Left lung (tissue), 10 donors: ENCODE results near the gene DOK5. TPM values are rescaled to one million over a fixed set of nuclear protein-coding genes. Genes with fewer than 3 reads are reported as not detected.
"Not testable (repeated sequence)": the region's sequence is repeated elsewhere in the genome, so short reads cannot be mapped to it uniquely, and the experiment has no call there.

Experiments used
- ATAC-seq: fragments of 200-7000 bp; cut with Tn5 transposase; one replicate; pipeline ENCODE4 v1.9.1; 2020; ENCODE audit warnings: moderate library complexity
- DNase-seq, 4 donors: peaks; one replicate each; pipeline ENCODE4 v3.0.0-alpha.2; 2013 to 2020
- H3K27ac ChIP-seq, 2 donors: fragments of 200-600 bp; sonication (generic) in 1 of 2; one replicate each; pipeline versions ENCODE4 v1.5.0 to v1.8.0; 2020 to 2021
- H3K27me3 ChIP-seq, 2 donors: fragments of 200-600 bp; sonication (generic) in 1 of 2; one replicate each; pipeline versions ENCODE4 v1.5.0 to v1.8.0; 2020 to 2021
- H3K36me3 ChIP-seq, 2 donors: fragments of 200-600 bp; sonication (generic) in 1 of 2; one replicate each; pipeline versions ENCODE4 v1.5.0 to v1.8.0; 2020 to 2021
- H3K4me1 ChIP-seq, 2 donors: fragments of 200-600 bp; one replicate each; pipeline ENCODE4 v1.8.0; 2021
- H3K4me3 ChIP-seq, 2 donors: fragments of 200-600 bp; sonication (generic) in 1 of 2; one replicate each; pipeline versions ENCODE4 v1.5.0 to v1.8.0; 2020 to 2021; ENCODE audit warnings: mild to moderate bottlenecking in 1 of 2
- H3K9me3 ChIP-seq, 2 donors: fragments of 200-600 bp; sonication (generic) in 1 of 2; one replicate each; pipeline versions ENCODE4 v1.5.0 to v1.8.0; 2020 to 2021
- intact Hi-C, 2 donors: fragments of 100-400 bp; cut with DNase I; formaldehyde crosslinking; loops; one replicate each; pipeline versions ENCODE4 v1.11.2 to v1.14.2; 2022
- polyA plus RNA-seq, 6 donors: library from polyadenylated mRNA; unstranded; fragments of 120-200 nt; gene quantifications; one replicate each; pipeline ENCODE4 v1.2.1, GENCODE V29; 2013; ENCODE audit not compliant: insufficient read length in 6 of 6
- total RNA-seq, 2 donors: library from RNA; stranded (reverse); fragmentation: NEBNext Ultra II Directional; extraction: Animal tissue kit (Norgen Biotek cat#: 25700); gene quantifications; one replicate each; pipeline ENCODE4 v1.2.1, GENCODE V29; 2021
- TF ChIP-seq, protein P1 (sequence below), 2 donors: fragments of 200-600 bp; sonication (generic) in 1 of 2; IDR thresholded peaks; one replicate each; pipeline versions ENCODE4 v1.5.0 to v1.8.0; 2021; ENCODE audit warnings: antibody characterized with exemption in 2 of 2
- donor health status: DM: no; HTN: yes; CAD: no.
- donor health status: DM: no; HTN: no; CAD: no.

The DOK5 gene
- total and polyA plus RNA-seq, 8 donors: 0.92 to 3.6 (median 2.4) TPM

DNA sequence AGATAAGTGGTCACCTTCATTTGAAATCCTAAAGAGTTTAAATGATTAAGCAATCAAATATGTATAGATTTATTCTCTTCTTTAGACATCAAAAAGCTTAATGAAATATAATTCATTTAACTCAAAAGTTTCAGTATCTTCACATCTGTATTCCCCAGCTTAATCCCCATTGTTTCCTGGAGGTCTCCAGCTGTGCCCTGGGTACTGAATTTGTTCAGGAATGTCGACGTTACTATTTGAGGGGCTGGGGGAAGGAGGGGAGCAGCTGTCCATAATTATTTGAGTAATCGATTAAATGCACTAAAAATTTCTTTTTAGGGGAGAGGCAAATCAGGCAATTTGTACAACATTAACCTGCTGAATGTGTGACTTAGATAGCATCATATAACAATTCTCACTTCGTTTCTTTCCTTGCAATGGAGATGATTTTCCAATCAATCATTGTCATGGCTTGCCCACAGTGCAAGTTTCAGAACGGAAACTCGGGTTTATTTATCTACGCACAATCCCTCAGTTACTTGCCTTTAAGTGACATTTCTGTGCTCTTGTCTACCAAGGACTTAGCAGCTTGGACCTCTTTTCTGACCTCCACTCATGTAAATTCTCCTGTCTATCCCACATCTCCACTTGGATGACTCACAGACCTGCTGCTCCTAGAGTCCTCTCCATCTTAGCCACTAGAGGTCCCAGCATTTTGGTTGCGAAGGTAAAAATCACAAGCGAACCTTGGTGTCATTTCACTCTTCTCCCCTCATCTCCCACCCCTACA lies 3.9 kb downstream of the DOK5 start:
- Histone ChIP-seq H3K27ac (no peak overlapping the region), H3K36me3 (no peaks in the 10 kb centered on the region), H3K27me3 (peaks cover 29 to 68% of the 10 kb centered on the region in 2 donors), H3K4me1 (peaks cover 0 to 13% of the 10 kb centered on the region in 2 donors), H3K4me3 (no peak overlapping the region), H3K9me3 (no peaks in the 10 kb centered on the region)
- intact Hi-C loops: no loop called here
- TF ChIP-seq, protein P1, sequence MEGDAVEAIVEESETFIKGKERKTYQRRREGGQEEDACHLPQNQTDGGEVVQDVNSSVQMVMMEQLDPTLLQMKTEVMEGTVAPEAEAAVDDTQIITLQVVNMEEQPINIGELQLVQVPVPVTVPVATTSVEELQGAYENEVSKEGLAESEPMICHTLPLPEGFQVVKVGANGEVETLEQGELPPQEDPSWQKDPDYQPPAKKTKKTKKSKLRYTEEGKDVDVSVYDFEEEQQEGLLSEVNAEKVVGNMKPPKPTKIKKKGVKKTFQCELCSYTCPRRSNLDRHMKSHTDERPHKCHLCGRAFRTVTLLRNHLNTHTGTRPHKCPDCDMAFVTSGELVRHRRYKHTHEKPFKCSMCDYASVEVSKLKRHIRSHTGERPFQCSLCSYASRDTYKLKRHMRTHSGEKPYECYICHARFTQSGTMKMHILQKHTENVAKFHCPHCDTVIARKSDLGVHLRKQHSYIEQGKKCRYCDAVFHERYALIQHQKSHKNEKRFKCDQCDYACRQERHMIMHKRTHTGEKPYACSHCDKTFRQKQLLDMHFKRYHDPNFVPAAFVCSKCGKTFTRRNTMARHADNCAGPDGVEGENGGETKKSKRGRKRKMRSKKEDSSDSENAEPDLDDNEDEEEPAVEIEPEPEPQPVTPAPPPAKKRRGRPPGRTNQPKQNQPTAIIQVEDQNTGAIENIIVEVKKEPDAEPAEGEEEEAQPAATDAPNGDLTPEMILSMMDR (IDR thresholded peaks at IDR 0.05): no peak
- DNase-seq: no peak
- no peak for ATAC-seq

DNA sequence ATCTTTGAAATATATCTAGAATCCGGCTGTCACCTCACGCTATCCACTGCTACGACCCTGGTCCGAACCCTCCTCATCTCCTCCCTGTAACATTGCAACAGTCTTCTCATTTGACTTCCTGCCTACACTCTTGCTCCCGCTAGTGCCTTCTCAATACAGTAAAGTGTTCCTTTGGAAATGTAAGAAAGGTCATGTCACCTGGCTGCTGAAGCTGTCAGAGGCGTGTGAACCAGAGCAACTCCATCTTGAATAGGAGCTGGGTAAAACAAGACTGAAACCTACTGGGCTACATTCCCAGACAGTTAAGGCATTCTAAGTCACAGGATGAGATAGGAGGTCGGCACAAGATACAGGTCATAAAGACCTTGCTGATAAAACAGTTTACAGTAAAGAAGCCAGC lies 4.5 kb downstream of the DOK5 start:
- H3K36me3 ChIP-seq, DNase-seq, ATAC-seq, intact Hi-C loops, H3K9me3 ChIP-seq, H3K4me3 ChIP-seq, H3K27ac ChIP-seq: not testable (repeated sequence)
- H3K27me3 ChIP-seq: peaks cover 29 to 62% of the 10 kb centered on the region in 2 donors
- H3K4me1 ChIP-seq: peaks cover 0 to 13% of the 10 kb centered on the region in 2 donors

DNA sequence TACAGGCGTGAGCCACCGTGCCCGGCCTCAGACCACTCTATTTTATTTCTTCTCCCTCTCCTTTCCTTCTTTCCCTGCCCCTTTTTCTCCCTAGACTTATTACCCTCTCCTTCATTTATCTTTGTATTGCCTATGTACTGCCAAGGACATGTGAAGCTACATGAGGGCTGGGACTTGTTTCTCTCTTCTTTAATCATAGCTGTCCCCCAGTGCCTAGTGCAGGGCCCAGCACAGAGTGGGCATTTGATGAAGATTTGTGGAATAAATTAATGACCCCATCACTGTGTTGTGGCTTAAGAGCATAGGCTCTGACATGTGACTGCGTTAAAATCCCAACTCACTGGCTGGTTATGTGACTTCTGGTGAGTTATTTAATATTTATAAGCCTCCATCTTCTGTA lies 6.0 kb downstream of the DOK5 start:
- ATAC-seq (no peak), DNase-seq (no peak)
- H3K4me1 ChIP-seq: peaks cover 0 to under 1% of the 10 kb centered on the region in 2 donors
- intact Hi-C loops: no loop called here
- no peak overlapping the region for H3K27ac ChIP-seq
- H3K36me3 ChIP-seq: no peaks in the 10 kb centered on the region
- no peaks in the 10 kb centered on the region for H3K9me3 ChIP-seq
- peaks cover 20 to 47% of the 10 kb centered on the region in 2 donors for H3K27me3 ChIP-seq
- TF ChIP-seq, protein P1 (IDR thresholded peaks at IDR 0.05): no peak
- no peak overlapping the region for H3K4me3 ChIP-seq

DNA sequence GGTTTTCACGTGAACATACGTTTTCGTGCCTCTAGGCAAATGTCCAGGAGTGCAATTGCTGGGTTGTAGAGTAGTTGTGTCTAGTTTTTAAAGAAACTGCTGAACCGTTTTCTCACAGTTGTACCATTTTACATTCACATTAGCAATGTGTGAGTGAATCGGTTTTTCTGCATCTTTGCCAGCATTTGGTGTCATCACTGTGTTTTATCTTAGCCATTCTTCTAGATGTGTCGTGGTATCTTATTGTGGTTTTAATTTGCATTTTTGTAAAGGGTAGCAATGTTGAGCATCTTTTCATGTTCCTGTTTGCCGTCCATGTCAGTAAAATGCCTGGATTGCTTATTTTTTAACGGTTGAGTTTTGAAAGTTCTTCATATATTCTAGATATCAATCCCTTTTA lies 10.2 kb downstream of the DOK5 start:
- peaks cover 0 to 7% of the 10 kb centered on the region in 2 donors for H3K27me3 ChIP-seq
- no peaks in the 10 kb centered on the region for H3K36me3 ChIP-seq
- H3K9me3 ChIP-seq: no peaks in the 10 kb centered on the region
- intact Hi-C loops: no loop called here
- no peaks in the 10 kb centered on the region for H3K4me1 ChIP-seq
- DNase-seq: no peak
- ATAC-seq: no peak
- no peak overlapping the region for H3K4me3 ChIP-seq
- no peak overlapping the region for H3K27ac ChIP-seq
- TF ChIP-seq, protein P1 (IDR thresholded peaks at IDR 0.05): no peak

DNA sequence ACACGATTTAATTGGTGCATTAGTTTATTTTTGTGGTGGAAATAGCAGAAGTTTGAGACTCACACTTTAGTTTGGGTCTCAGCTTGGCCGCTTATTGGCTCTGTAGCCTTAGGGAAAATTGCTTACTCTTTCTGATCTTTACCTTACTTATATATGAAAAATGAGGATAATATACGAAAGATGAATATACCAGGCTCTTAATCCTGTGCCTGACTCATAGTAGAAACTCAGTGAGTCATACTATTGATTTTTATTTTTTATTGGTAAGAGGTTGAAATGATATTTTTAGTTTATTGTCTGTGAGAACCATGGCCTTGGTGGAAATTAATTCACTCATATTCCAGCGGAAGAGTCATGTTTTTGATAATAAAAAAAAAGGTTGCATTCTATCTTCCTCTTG lies 11.2 kb downstream of the DOK5 start:
- no peak for DNase-seq
- TF ChIP-seq, protein P1 (IDR thresholded peaks at IDR 0.05): no peak
- no peaks in the 10 kb centered on the region for H3K4me1 ChIP-seq
- ATAC-seq: no peak
- H3K27me3 ChIP-seq: no peaks in the 10 kb centered on the region
- no peak overlapping the region for H3K27ac ChIP-seq
- intact Hi-C loops: no loop called here
- no peaks in the 10 kb centered on the region for H3K36me3 ChIP-seq
- H3K4me3 ChIP-seq: no peak overlapping the region
- H3K9me3 ChIP-seq: no peaks in the 10 kb centered on the region

DNA sequence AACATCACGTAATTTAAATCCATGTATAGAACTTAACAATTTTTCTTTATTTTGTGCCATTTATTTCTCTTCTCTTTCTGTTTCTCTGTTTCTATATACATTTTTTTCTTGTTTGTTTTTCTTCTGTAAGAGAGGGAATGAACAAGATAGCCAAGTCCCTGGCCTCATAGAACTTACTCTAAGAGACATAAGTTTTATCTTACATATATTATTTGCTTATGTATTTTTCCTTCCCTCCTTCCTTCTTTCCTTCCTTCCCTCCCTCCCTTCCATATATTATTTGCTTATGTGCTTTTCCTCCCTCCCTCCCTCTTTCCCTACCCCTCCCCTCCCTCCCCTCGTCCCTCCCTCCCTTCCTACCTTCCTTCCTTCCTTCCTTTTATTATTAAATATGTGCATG lies 13.0 kb downstream of the DOK5 start:
- Histone ChIP-seq H3K9me3 (no peaks in the 10 kb centered on the region), H3K27me3 (no peaks in the 10 kb centered on the region), H3K27ac (no peak overlapping the region), H3K4me3 (no peak overlapping the region), H3K36me3 (no peaks in the 10 kb centered on the region), H3K4me1 (no peaks in the 10 kb centered on the region)
- intact Hi-C loops: no loop called here
- TF ChIP-seq, protein P1 (IDR thresholded peaks at IDR 0.05): no peak
- ATAC-seq (no peak), DNase-seq (no peak)
